ENCODE data around the gene PRRC2C.
"Not testable (repeated sequence)": the region's sequence is repeated elsewhere in the genome, so short reads cannot be mapped to it uniquely, and the experiment has no call there.

PRRC2C gene

DNA sequence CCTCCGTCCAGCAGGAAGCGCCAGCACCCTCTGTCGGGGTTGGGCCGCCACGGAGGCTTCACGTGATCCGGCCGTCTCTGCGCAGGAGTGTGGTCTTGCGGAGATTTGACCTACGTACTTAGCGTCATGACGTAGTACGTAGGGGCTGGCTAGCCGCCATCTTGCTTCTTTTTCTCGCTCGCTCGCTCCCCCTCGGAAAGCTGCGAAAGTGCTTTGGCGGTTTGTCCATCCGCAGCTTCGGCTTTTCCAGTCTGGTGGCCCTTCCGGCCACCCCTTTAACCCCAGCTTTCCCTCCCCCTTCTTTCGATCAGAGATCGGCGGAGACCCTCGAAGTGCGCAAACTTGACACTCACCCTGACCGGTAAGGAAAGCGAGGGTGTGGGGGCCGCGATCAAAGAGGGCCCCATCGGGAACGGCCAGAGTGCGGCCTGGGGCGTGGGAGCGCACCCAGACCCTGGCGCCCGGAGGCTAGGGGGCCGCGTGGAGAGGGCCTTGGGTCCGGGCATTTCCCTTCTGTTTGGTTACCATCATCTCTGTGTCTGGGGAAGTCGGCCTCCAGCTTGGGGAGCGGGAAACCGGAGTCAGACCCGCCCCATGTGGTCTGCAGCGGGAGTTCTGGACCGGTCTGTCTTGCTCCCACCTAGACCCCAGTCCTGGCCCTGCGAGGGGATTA lies at the start of gene PRRC2C:
PRRC2C (plus strand) TSS at position 156 of the 673 bp plus-strand sequence. CDS start 26,559 bp downstream, outside the sequence.
- peak; percentile 97 for DNase-seq

DNA sequence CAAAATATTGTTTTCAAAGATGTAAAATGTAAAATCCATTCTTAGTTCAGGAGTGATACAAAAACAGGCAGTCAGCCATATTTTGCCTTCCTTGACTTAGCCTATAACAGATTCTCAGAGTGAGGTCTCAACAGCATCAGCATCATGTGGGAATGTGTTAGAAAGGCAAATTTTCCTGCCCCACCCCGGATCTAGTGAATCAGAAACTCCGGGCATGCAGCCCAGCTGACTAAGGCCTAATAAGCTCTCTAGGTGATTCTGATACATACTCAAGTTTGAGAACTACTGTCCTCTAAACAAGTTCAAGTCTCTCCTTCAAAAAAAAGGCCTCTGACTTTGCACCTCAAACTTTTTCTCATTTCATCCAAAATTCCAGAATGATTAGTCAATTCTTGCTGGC lies 46.9 kb upstream of the PRRC2C start:
- DNase-seq, result peak; percentile 97

GRCh38 chr1:171440201-171440600 lies 45.1 kb upstream of the PRRC2C start:
- DNase-seq, result not testable (repeated sequence)

GRCh38 chr1:171441278-171441895 lies 43.9 kb upstream of the PRRC2C start:
- DNase-seq, result peak; percentile 86

GRCh38 chr1:171446386-171446785 lies 38.9 kb upstream of the PRRC2C start:
- no peak for DNase-seq

GRCh38 chr1:171455967-171456366 lies 29.4 kb upstream of the PRRC2C start:
- DNase-seq, result no peak

- DNase-seq, result no peak
Observed at GRCh38 chr1:171457412-171457811, 27.9 kb upstream of the PRRC2C start.

- DNase-seq, result no peak
Observed at GRCh38 chr1:171460018-171460620, 25.2 kb upstream of the PRRC2C start.

- no peak for DNase-seq
Observed at GRCh38 chr1:171467626-171468025, 17.7 kb upstream of the PRRC2C start.

DNA sequence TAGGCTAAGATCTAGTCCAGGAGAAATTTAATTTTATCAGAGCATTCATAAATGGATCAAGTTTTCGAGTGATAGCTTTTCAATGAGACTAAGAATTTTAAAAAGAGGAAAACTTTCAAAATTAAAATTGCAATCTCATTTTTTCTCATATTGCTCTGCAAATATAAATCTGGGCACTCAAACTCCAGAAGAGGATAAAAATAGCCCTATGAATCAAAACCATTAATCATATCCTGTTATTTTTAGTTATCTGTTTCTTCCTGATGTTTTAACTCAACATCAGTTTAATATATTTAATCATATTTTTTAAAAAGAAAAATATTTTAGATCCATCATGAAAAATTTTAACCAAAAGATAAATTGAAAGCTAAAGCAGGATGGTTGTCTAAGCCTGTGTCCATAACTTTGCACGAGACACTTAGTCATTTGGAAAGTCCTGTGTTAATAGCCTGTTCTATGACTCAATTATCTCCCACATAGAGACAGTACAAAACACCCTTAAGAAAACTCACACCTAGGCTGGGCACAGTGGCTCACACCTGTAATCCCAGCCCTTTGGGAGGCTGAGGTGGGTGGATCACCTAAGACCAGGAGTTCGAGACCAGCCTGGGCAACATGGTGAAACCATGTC lies 17.1 kb upstream of the PRRC2C start:
- peak; percentile 51 for DNase-seq

GRCh38 chr1:171470726-171471125 lies 14.6 kb upstream of the PRRC2C start:
- no peak for DNase-seq

DNA sequence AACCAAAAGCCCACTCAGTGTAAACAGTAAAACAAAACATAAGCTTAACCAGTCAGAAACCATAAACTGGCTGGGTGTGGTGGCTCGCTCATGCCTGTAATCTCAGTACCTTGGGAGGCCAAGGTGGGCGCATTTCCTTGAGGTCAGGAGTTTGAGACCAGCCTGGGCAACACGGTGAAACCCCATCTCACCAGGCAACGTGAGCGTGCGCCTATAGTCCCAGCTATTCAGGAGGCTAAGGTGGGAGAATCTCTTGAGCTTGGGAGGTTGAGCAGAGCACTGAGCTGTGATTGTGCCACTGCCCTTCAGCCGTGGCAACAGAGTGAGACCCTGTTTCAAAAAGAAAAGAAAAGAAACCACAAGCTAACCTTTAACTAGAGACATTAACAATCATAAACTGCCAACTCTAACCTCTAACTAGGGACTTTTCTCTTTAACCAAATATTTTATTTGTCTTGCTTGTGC lies 13.1 kb upstream of the PRRC2C start:
- DNase-seq, result no peak

DNA sequence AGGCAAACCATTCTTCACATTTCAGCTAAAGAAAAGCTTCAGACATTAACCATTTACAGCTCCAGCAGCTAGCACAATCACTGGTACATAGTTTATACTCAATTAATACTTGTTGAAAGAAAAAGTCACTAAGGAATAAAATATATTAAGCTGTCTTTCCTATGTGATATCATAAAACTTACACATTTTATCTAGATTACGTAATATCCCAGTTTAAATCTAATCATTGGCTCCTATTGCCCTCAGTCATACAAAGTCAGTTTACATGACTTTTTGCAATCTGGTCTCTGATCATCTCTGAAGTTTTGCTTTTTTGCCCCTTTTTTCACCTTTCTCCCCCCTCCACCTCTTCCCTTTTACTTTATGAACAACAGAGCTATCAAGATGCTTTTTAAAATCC lies 8.5 kb upstream of the PRRC2C start:
- no peak for DNase-seq

- DNase-seq, result no peak
Observed at GRCh38 chr1:171477804-171478203, 7.5 kb upstream of the PRRC2C start.

GRCh38 chr1:171480035-171480434 lies 5.3 kb upstream of the PRRC2C start:
- DNase-seq, result no peak

DNA sequence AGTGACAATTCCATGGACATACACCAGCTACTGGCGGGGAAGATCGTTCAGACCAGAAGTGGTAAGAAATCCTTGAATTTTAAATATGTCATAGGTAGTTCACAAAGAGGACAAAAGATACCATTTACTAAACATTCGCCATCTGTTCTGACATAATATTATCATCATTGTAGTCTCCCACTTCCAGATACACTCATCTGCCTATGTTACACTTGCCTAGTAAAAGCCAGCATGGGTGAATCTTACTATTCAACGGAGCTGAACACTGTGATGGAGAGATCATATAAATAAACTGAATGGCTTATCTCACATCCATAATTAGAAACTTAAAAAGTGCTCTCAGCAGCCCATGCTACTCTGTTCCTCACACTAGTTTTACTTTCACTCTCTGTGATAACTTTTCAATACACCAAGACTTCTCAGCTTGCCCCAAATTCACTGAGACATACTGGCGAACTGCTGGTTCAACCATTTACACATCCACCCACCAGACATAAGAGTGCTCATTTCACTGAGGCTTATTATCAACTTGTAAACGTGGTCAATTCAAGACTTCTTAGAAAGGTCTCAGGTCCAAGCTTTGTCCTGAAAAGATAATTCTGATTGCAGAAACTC lies 463 bp upstream of the PRRC2C start:
- no peak for DNase-seq

DNA sequence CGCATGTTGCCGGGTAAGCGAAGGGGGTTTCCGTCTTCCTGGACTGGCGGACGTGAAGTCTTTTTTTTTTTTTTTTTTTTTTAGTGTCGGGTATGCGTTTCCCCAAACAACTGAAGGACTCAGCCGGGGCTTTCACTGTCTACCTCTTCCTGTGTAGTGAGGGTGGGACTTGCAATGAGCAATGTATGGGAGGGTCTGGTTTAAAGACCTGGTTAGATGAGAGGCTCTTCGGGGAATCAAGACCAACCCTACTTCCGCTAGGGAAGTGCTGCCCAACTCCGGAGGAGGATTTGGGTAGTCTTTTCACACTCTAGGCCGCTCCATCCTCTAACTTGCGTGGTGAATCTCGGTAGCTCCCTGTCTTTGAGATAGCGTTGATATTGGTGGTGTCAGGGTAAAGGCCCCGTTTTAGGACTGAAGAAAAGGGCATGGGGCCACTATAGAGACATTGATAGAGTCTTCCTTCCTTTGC lies 754 bp downstream of the PRRC2C start:
- DNase-seq, result peak; percentile 79

GRCh38 chr1:171487038-171487437 lies 1.7 kb downstream of the PRRC2C start:
- no peak for DNase-seq

DNA sequence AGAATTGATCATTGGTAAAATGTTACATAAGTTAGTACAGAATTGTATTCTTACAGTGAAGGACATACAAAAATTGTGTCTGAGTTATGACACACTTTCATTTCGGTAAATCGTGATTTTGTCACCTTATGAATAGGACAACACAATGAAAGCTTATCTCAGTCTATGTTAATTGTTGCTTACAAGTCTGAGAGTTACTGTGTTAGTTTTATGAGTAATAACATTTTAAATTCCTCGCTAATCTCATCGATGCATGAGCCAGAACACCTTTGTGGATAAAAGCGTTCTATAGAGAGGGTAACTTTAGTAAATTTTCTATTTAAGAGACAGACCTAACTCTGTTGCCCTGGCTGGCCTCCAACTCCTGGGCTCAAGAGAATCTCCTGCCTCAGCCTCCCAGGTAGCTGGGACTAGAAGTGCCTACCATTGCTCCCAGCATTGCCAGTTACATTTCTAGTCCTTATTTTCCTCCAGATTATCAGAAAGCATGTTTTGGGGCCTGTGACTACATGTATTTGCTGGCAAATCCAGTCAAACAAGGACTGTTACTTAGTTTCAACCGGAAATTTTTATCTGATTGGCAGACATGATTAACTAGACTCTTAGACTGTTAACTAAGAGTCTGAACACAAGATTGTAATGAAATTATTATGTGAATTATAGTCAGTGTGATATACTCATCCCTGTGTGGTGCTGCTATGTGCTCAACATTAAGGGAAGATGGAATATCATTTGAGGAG lies 3.0 kb downstream of the PRRC2C start:
- DNase-seq, result no peak

DNA sequence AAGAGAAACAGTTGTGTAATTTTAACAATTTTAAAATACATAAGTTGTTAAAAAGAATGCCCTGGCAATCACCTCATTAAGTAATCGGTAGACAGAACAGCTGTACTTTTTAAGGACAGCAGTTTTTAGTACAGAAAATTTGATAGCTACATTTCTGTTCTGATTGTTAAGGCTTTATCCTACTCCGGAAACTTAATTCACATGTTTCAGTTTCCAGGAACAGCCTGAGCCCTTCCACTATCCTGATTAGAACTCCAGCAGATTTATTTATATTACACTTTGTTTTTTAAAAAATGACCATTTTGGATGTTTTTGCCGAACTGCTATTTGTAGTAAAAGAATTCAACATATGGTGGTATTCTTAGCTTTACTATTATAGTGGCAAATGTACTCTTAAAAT lies 8.7 kb downstream of the PRRC2C start:
- DNase-seq, result no peak

GRCh38 chr1:171495444-171495843 lies 10.1 kb downstream of the PRRC2C start:
- DNase-seq, result no peak

DNA sequence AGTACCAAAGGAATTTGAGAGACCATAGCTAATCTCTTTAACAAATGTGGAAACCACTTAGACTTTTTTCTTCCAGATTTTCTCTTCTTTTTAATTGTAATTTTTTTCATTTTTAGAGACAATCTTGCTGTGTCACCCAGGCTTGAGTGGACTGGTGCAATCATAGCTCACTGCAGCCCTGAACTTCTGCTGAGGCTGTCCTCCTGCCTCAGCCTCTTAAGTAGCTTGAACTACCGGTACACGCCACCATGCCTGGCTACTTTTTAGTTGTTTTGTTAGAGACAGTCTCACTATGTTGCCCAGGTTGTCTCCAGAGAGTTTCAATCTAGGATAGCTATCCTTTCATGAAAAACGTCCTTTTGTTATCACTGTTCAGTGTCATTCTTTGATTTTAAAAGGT lies 15.0 kb downstream of the PRRC2C start:
- DNase-seq, result no peak

Data from EL (cell line).